Muscle layer of duodenum (tissue), 2 donors: ENCODE results near the gene GAB3.

Experiments
- H3K27ac ChIP-seq: one replicate; pipeline ENCODE4 v1.7.0; 2013; ENCODE audit warnings: mild to moderate bottlenecking, low read length
- H3K27me3 ChIP-seq: one replicate; pipeline ENCODE4 v1.7.0; 2013; ENCODE audit warnings: low read depth, mild to moderate bottlenecking, control low read depth, low read length
- H3K36me3 ChIP-seq, 2 donors: one replicate each; pipeline ENCODE4 v1.7.0; 2013; ENCODE audit warnings: low read length in 2 of 2, control low read depth in 1 of 2, mild to moderate bottlenecking in 1 of 2; ENCODE audit not compliant: insufficient read depth in 2 of 2, control insufficient read depth in 1 of 2
- H3K4me1 ChIP-seq, 2 donors: one replicate each; pipeline ENCODE4 v1.7.0; 2013; ENCODE audit warnings: low read length in 2 of 2, mild to moderate bottlenecking in 2 of 2, control low read depth in 1 of 2, moderate library complexity in 1 of 2; ENCODE audit not compliant: insufficient read depth in 2 of 2, control insufficient read depth in 1 of 2
- H3K4me3 ChIP-seq, 2 donors: one replicate each; pipeline ENCODE4 v1.7.0; 2013; ENCODE audit warnings: low read length in 2 of 2, low read depth in 1 of 2, mild to moderate bottlenecking in 1 of 2
- H3K9me3 ChIP-seq, 2 donors: one replicate each; pipeline ENCODE4 v1.7.0; 2013; ENCODE audit warnings: low read length in 2 of 2, control low read depth in 1 of 2, mild to moderate bottlenecking in 1 of 2; ENCODE audit not compliant: control insufficient read depth in 1 of 2
- donor health status: healthy.

GAB3 gene

GRCh38 chrX:154731184-154731583 is 19.7 kb downstream of the GAB3 start:
- H3K36me3 ChIP-seq = no peaks in the 10 kb centered on the region
- H3K27me3 ChIP-seq = no peaks in the 10 kb centered on the region
- peak overlapping the region; percentile 94 for H3K27ac ChIP-seq
- H3K9me3 ChIP-seq = no peaks in the 10 kb centered on the region
- H3K4me3 ChIP-seq = no peak overlapping the region
- H3K4me1 ChIP-seq = peaks cover 39 to 54% of the 10 kb centered on the region in 2 donors

DNA sequence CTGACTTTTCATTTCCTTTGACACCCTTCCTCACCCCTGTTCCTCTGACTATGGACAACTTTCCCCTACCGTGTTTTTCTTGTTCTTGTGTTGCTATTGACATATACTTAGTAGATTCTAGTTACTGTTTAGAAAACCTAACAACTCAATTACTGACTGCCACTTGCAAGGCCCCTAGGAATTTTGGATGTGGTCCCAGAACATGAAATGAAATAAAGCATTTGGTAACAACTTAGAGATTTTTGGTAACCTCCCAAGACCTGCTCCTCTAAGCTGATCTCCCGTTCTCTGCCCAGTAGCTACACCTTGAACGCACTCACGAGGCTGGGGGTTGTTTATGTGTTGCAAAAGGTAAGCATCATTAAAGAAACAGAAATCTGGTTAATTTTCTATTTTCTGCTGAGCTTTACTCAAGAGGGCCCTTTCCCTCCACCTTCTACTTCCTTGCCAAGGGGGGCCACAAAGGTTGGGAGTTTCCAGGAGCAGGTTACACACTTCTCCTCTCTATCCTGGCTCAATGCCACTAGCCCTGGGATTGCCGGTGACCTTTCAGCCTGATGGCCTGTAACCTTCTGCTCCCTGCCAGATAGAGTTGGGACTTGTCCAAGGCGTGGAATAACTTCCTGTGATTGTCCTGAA is 20.5 kb downstream of the GAB3 start:
- Histone ChIP-seq H3K9me3 (no peaks in the 10 kb centered on the region), H3K4me3 (no peak overlapping the region), H3K27ac (peak overlapping the region; percentile 94)

DNA sequence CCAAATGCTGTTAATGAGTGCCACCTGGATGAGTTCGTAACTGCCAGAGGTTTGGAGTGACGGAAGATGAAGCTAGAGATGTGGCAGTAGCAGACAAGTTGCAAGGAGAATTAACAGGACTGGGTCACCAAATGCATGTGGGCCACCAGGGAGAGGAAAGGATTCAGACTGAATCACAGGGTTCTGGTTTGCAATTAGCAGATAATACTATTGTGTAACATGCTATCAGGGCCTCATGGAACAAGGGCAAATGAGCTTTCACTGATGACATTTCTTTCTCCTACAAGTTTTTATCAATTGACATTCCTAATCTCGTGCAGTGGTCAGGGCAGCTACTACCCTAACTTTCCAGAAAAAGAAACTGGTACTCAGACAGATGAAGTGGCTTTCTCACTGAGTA is 21.4 kb downstream of the GAB3 start:
- H3K4me1 ChIP-seq = peaks cover 35 to 48% of the 10 kb centered on the region in 2 donors
- H3K27me3 ChIP-seq = no peaks in the 10 kb centered on the region
- no peaks in the 10 kb centered on the region for H3K9me3 ChIP-seq
- H3K4me3 ChIP-seq = no peak overlapping the region
- H3K36me3 ChIP-seq = no peaks in the 10 kb centered on the region
- H3K27ac ChIP-seq = peak overlapping the region; percentile 94

More for the DNA sequence above, 20.5 kb downstream of the GAB3 start:
- Histone ChIP-seq H3K27me3 (no peaks in the 10 kb centered on the region), H3K36me3 (no peaks in the 10 kb centered on the region), H3K4me1 (peaks cover 35 to 51% of the 10 kb centered on the region in 2 donors)

GRCh38 chrX:154728431-154729190 is 22.3 kb downstream of the GAB3 start:
- H3K9me3 ChIP-seq = no peaks in the 10 kb centered on the region
- H3K36me3 ChIP-seq = no peaks in the 10 kb centered on the region
- no peaks in the 10 kb centered on the region for H3K27me3 ChIP-seq
- H3K27ac ChIP-seq = peak overlapping the region; percentile 94
- H3K4me1 ChIP-seq = peaks cover 35 to 41% of the 10 kb centered on the region in 2 donors
- H3K4me3 ChIP-seq = no peak overlapping the region

DNA sequence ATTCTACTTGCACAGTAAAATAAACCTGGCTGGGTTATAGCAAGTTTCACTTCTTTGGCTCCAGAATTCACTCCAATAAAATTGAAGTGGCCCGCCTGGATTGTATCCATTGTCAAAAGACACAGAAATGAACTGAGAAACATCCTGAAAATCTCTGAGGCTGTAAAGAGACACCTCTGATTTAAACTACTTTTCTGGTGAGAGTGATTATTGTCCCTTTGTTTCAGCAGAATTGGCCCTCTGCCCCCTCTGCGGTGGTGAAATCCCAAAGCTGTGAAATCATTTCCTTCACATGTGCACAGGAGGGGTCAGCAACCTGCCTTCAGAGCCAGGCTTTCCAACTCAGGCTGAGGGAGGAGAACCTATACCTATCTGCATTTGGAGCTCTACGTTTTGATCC is 23.0 kb downstream of the GAB3 start:
- Histone ChIP-seq H3K4me3 (no peak overlapping the region), H3K4me1 (peaks cover 31 to 35% of the 10 kb centered on the region in 2 donors), H3K27ac (peak overlapping the region; percentile 94)

GRCh38 chrX:154727418-154727817 is 23.5 kb downstream of the GAB3 start:
- Histone ChIP-seq H3K4me3 (no peak overlapping the region), H3K36me3 (no peaks in the 10 kb centered on the region), H3K27ac (peak overlapping the region; percentile 94), H3K4me1 (peaks cover 31% of the 10 kb centered on the region in 2 donors), H3K27me3 (no peaks in the 10 kb centered on the region), H3K9me3 (no peaks in the 10 kb centered on the region)

More for the DNA sequence above, 23.0 kb downstream of the GAB3 start:
- H3K27me3 ChIP-seq = no peaks in the 10 kb centered on the region
- no peaks in the 10 kb centered on the region for H3K36me3 ChIP-seq
- no peaks in the 10 kb centered on the region for H3K9me3 ChIP-seq

- Histone ChIP-seq H3K27me3 (no peaks in the 10 kb centered on the region), H3K9me3 (no peaks in the 10 kb centered on the region), H3K27ac (no peak overlapping the region), H3K4me3 (no peak overlapping the region), H3K36me3 (no peaks in the 10 kb centered on the region), H3K4me1 (peaks cover 21 to 22% of the 10 kb centered on the region in 2 donors)
Observed at GRCh38 chrX:154724993-154725756, 25.7 kb downstream of the GAB3 start.

- Histone ChIP-seq H3K27me3 (no peaks in the 10 kb centered on the region), H3K36me3 (no peaks in the 10 kb centered on the region)
Observed at GRCh38 chrX:154721155-154721554, 29.7 kb downstream of the GAB3 start.

DNA sequence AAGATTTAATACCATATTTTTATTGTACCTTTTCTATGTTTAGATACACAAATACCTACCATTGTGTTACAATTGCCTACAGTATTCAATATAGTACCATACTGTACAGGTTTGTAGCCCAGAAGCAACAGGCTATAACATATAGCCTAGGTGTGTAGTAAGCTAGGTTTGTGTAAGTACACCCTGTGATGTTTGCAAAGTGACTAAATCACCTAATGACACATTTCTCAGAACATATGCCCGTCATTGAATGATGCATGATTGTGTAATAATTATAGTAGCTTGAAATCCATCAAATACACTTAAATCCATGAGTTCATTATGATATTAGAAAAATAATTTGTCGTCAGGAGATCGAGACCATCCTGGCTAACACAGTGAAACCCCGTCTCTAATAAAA is 30.8 kb downstream of the GAB3 start:
- H3K4me1 ChIP-seq = peaks cover 0 to 7% of the 10 kb centered on the region in 2 donors
- no peak overlapping the region for H3K4me3 ChIP-seq
- H3K9me3 ChIP-seq = no peaks in the 10 kb centered on the region
- H3K27ac ChIP-seq = no peak overlapping the region
- H3K36me3 ChIP-seq = no peaks in the 10 kb centered on the region
- H3K27me3 ChIP-seq = no peaks in the 10 kb centered on the region

More at GRCh38 chrX:154721155-154721554, 29.7 kb downstream of the GAB3 start:
- Histone ChIP-seq H3K27ac (no peak overlapping the region), H3K4me3 (no peak overlapping the region), H3K9me3 (no peaks in the 10 kb centered on the region), H3K4me1 (peaks cover 0 to 9% of the 10 kb centered on the region in 2 donors)

- H3K36me3 ChIP-seq = no peaks in the 10 kb centered on the region
- H3K9me3 ChIP-seq = no peaks in the 10 kb centered on the region
- peaks cover 0 to 7% of the 10 kb centered on the region in 2 donors for H3K4me1 ChIP-seq
- H3K27ac ChIP-seq = peak overlapping the region; percentile 43
- H3K4me3 ChIP-seq = no peak overlapping the region
- H3K27me3 ChIP-seq = no peaks in the 10 kb centered on the region
Observed at GRCh38 chrX:154719132-154719675, 31.7 kb downstream of the GAB3 start.

DNA sequence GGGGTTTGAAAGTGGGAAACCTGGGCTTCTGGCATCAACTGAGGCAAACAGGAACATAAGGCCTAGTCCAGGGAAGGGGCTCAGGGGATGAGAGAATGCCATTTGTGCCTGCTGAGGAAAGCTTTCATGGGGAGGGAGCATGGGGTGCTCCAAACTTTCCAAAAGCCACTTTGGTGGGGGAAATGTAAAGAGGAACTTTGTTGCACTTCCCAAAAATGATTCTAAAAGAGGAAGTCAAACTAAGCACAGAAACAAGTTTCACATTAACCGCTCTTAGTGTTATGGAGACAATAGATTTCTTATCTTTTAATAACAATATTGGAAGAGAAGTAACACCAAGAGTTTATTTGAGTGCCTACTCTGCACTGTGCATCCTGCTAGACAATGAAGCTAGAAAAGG is 32.3 kb downstream of the GAB3 start:
- Histone ChIP-seq H3K27ac (peak overlapping the region; percentile 43), H3K4me1 (peaks cover 0 to 7% of the 10 kb centered on the region in 2 donors), H3K36me3 (no peaks in the 10 kb centered on the region), H3K27me3 (no peaks in the 10 kb centered on the region), H3K4me3 (no peak overlapping the region), H3K9me3 (no peaks in the 10 kb centered on the region)
